Body of pancreas (tissue), 4 donors: ENCODE results near the gene CORO1C.

ENCODE experiments used
- POLR2A ChIP-seq, 3 donors: fragments of 450-650 bp; IDR thresholded peaks; one replicate each; pipeline ENCODE4 v1.6.1; 2016; ENCODE audit warnings: antibody characterized with exemption in 3 of 3, mild to moderate bottlenecking in 2 of 3
- TF ChIP-seq, protein P1 (sequence below), 7 experiments: fragments of 450-650 bp in 4 of 7; fragments of 200-600 bp in 3 of 7; sonication (generic) in 3 of 7; IDR thresholded peaks; one replicate each; pipeline ENCODE4 v1.5.1; 2016 to 2019; ENCODE audit warnings: antibody characterized with exemption in 7 of 7

DNA sequence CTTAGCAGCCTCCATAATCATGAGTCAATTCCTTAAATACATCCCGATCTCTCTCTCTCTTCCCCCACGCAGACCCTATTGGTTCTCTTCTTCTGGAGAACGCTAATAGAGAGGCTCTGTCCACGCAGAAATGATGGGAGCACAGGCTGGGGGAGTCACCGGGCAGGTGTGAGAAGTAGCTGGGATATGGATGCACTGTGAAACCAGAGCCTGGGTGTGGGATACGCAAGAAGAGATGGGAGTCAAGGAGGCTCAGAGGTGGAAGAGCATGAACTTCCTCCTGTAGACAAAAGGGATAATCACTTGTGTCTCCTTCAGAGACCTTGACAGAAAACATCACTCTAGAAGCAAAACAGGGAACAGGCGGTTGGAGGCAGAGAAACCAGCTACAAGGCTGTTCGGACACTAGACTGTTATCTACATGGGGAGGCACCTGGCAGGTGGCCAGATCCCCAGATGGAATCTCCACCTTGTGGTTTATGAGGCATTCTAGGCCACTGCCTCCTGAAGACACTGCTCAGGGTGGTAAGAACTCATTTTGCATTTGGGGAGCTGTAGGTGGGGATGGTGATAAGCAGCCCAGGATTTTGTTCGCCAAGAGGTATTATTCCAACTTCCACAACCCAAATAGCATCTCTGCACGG is 90.4 kb downstream of the CORO1C start:
- TF ChIP-seq, protein P1, sequence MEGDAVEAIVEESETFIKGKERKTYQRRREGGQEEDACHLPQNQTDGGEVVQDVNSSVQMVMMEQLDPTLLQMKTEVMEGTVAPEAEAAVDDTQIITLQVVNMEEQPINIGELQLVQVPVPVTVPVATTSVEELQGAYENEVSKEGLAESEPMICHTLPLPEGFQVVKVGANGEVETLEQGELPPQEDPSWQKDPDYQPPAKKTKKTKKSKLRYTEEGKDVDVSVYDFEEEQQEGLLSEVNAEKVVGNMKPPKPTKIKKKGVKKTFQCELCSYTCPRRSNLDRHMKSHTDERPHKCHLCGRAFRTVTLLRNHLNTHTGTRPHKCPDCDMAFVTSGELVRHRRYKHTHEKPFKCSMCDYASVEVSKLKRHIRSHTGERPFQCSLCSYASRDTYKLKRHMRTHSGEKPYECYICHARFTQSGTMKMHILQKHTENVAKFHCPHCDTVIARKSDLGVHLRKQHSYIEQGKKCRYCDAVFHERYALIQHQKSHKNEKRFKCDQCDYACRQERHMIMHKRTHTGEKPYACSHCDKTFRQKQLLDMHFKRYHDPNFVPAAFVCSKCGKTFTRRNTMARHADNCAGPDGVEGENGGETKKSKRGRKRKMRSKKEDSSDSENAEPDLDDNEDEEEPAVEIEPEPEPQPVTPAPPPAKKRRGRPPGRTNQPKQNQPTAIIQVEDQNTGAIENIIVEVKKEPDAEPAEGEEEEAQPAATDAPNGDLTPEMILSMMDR (IDR thresholded peaks at IDR 0.05) = no peak
- TF ChIP-seq POLR2A (IDR thresholded peaks at IDR 0.05) = no peak
